Ureter (tissue), 1 donor: ENCODE data around the gene BLID. TPM values are rescaled to one million over a fixed set of nuclear protein-coding genes. Genes with fewer than 3 reads are reported as not detected.

Experiments
- DNase-seq: peaks from one replicate; pipeline ENCODE4 v3.0.0-alpha.2; 2020; ENCODE audit warnings: low spot score
- total RNA-seq: library from RNA; stranded (reverse); gene quantifications from one replicate; pipeline ENCODE4 v1.2.4, GENCODE V29; 2023
- donor health status: DM: yes; HTN: yes; CAD: no.

BLID gene
- total RNA-seq, 1 donor from 2014 or later = 2.6 TPM

- DNase-seq = no peak
Observed at GRCh38 chr11:122139595-122139866, 23.5 kb upstream of the BLID start.

DNA sequence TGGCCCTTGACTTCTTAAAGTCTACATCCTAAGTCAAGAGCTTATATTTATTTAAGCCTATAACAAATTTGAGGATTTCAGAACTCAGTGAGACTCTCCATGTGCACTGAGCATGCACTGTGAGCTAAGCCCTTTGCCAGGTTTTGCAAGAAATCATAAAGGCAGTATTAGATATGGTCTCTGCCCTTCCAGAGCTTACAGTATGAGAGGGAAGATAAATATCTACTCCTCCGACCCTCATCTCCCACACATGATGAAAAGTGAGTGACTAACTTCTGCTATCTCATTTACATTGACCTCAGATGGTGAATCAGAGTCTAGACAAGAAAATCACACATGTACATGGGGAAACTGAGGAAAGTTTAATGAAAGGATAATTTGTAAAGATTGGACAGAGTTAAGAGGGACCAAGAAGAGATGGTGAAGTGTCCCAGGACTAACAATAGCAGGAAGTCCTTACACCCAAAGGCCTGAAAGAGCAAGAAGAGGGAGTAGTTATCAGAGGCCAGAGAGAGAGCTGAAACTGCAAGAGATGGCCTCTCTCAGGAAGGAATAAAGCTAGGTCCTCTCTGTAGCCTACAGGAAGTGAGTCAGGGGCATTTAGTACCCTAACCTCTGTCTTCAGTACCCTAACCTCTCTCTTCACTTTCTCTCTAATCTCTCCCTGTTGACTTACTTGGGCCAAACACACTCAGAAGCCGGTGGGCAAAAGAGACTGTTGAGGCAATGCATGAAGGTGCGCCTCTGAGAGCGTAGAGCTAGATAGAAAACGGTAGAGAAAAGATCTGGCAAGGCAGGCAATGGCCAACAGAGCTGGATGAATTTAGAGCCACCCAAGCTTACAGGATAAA, 23.0 kb upstream of the BLID start:
- DNase-seq = no peak

DNA sequence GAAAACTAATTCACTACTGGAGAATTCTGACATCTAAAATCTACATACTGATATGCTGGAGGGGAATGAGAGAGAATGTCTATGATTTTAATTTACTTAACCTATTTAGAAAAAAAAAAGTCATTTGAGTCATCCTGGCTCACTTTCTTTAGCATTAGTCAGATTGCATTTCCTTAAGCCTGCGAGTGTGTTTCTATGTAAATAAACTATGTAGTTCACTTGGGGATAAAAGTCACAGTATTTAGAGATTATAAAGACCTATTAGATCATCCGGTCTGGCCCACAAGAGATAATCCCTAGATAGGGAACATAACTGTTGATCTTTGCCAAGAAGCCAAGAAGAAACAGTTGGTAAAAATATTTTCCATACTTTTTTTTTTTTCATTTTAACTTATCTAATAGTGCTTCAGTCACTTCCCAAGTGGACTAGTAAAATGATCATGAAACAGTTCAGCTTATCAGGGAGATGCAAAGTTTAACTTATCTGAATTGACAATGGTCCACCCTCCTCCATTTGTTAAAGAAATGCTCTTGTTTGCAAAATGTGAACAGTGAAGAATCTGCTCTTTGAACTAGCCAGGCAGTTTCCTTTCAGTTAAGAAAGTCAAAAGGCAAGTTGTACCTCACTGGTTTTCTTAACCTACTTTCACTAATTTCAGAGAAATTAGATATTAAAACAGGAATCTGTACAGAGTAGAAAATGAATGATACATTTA, 21.2 kb upstream of the BLID start:
- no peak for DNase-seq

GRCh38 chr11:122131126-122131525, 15.1 kb upstream of the BLID start:
- DNase-seq = no peak

- DNase-seq = no peak
Observed at GRCh38 chr11:122128146-122128545, 12.1 kb upstream of the BLID start.

GRCh38 chr11:122127020-122127419, 11.0 kb upstream of the BLID start:
- no peak for DNase-seq

GRCh38 chr11:122126024-122126688, 10.1 kb upstream of the BLID start:
- DNase-seq = no peak

GRCh38 chr11:122123263-122123929, 7.4 kb upstream of the BLID start:
- no peak for DNase-seq

DNA sequence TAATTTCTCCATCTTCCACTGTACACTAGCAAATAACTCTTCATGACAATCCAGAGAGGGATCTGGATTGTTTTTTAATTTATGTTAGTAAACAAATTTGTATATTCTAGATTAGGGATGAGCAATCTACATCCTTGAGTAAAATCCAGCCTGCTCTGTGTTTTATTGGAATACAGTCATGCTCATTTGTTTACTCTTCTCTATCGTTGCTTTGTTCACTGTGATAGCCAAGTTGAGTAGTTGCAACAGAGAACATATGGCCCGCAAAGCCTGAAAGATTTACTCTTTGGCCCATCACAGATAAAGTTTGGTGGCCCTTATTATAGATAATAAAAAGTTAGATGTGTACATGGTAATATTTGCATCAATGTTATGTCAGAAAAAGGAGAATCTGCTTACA, 6.2 kb upstream of the BLID start:
- no peak for DNase-seq

GRCh38 chr11:122120096-122120495, 4.1 kb upstream of the BLID start:
- DNase-seq = no peak

DNA sequence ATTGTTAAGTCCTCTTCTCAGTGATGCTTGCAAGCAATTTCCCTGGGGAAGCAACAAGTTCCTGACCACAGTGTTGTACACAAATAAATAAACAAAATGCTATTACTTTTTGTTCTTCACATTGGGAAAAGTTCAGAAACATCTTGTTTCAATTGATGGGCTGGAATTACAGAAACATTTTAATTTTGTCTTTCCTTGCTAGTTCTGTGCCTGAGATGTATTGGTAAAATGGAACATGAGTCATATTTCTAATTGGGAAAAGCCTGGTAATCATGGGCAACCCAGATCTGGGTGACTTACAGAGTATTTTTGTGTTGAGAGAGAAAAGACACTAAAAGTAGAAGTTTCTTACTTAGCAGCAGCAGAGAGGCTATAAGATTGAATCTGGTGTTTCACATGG, 576 bp upstream of the BLID start:
- no peak for DNase-seq

- DNase-seq = no peak
Observed at GRCh38 chr11:122114976-122115375, 1.0 kb downstream of the BLID start.

DNA sequence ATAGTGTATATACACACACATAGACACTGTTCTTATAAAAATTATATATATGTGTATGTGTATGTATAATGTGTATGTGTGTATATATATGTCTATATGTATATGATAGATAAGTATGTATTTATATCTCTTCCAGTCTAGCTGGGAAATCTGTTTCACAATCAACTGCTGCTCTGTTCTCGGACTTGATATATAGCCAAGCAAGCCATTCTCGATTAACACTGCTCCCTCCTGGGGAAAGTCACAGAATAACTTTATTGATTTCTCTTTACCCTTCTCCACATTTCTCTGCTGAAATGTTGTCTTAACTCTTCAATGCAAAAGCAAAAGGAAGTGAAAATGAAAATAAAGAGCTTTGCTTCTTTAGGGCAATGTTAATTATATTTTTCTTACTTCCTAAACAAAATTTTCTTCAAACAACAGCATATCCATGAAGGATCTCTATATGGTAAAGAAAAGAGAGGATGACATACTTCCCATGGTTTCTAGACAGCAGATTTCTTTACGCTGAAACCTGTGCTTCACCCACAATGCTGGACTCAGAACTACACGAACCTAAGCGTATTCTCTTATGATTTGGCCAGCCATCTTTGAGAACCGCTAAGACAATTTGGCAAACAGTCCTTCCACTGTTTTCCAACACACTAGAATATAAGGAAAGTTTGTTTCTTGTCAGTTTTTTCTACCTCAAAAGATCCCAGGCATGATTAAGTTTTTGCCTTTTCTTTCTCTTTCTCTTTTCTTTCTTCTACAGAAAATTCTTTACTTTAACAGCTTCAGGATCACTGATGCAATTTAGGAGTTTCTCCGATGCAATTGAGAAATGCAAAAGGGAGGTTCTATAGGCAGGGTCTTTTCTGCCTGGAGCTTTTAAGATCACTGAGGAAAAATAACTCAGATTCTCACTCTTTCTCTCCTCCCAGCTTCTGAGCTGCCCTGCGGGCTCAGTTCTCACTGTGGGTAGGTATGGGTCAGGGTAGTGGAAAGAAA, 1.9 kb downstream of the BLID start:
- no peak for DNase-seq

DNA sequence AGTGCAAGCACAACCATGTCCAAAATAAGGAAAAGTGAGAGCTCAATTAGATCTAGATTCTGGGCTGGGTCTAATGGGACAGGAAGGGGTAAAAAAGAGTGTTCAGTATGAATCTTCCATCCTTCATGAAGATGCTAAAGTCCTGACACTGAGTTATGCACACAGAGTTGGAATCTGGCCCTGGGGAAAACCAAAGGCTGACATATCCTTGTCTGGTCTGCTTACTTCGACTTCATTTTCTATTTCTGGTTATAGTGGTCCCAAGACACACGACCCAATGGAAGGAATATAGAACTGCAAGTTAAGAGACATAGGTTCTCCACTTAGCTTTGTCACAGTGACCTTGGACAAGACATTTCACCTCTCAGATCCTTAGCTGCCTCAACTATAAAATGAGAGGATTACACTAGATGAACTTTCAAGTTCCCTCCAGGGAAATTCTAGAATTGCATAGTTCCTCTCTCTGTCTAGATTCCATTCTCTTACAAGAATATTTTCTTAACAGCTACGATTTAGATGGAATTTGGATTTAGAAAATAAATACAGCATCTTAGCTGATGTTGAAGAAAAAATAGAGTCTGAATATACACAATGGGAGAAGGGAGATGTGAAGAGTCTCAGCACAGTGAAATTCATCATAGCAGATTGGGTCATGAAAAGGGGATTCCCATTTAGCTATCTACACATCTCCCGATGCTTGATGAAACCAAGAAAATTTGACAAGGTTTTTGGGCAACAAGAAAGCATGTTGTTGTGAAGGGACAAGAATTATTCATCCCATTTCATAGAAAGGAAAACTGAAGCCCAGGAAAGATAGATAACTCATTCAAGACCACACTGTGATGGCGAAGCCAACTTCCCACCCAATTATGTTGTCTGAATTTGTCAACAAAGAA, 3.3 kb downstream of the BLID start:
- DNase-seq = no peak

DNA sequence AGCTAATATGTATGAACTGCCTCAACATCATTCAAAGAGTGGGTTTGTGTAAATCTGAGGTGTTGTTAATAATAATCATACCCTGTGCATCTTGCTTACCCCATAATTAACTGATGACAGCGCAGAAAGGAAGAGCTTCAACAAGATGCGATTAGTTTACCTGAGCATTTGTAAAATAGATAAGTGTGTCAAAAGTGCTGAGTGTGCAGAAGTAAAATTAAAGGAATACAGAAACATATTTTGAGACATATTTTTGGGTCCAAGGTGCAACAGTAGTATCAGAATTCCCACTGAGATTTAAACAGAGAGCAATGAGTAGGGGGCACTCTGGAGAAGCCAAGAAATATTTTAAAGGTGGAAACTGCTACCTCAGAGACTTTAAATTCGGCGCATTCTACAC, 6.1 kb downstream of the BLID start:
- DNase-seq = no peak

DNA sequence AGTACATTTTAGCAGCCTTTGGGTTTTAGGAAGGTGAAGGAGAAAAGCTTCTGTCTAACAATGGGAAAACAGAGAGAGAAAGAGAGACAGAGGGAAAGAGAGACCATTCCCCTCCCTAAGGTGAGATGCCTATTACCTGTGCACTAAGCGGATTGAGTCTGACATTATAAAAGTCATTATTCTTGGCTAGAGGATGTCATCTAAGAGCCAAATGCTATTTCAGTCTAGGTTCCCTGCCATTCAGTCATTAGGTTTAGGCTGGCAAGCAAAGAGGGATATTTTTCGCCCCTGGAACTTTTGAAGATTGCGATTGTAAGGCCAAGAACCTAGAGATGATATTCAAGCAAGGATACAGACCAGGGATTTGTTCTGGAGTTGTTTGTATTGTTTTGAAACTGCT, 7.2 kb downstream of the BLID start:
- DNase-seq = no peak

DNA sequence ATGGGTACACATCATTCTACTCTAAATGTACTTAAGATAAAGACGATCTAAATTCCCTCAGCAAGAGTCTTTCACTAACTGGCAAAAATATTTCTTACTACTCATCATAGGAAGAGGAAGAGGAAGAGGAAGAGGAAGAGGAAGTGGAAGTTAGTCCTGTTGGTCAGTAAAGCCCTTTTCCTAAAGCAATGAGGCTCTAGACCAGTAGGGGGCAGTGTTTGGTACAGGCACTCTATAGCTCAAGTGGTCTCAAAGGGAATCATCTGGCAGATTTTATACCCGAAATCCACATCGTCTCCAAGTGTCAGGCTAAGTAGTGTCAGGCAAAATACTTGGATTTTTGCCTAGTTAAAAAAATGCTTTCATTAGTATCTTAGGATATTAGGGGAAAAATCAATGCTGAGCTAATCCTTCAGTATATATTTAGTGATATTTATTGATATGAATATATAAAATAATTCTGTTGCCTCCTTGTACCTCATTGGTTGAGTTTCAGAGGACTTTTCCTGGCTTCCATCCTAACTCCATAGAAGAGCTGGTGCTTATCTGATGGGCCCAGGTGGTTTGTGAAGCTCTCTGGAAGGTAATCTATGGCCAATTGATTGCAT, 7.7 kb downstream of the BLID start:
- DNase-seq = no peak

DNA sequence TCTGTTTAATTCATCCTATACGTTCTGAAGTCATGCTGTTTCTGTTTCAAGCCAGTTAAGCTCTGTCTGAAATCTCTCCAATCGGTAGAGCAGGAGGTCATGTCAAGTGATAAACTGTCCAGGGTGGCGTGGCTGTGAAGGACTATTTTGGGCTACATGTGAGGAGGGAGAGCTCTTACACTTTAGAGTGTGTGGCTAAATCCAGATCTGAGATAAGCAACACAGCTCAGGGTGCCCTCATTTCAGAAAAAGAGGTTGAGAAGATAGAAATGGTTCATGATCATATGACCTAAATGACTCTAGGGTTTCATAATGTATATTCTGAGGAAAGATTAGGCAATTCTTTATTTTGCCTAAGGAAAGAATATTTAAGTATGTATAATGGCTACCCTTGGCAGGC, 8.4 kb downstream of the BLID start:
- no peak for DNase-seq

- no peak for DNase-seq
Observed at GRCh38 chr11:122107045-122107444, 9.0 kb downstream of the BLID start.
